Choroid plexus epithelial cell (primary cell): ENCODE measurements around the gene XRRA1.

Experiments
- DNase-seq: peaks from one replicate; pipeline ENCODE4 v3.0.0-alpha.2; 2010; ENCODE audit warnings: low read depth
- H3K4me3 ChIP-seq: 2 replicates; pipeline ENCODE4 v1.5.1; 2011; ENCODE audit warnings: low read depth, mild to moderate bottlenecking, control low read depth, low read length, moderate library complexity
- TF ChIP-seq, protein P1 (sequence below): conservative IDR thresholded peaks from 2 replicates; pipeline ENCODE4 v1.5.1; 2011; ENCODE audit warnings: low read depth, mild to moderate bottlenecking, control low read depth, inconsistent platforms, low read length, moderate library complexity

The XRRA1 gene

GRCh38 chr11:74949753-74950137 is 854 bp upstream of the XRRA1 start:
- H3K4me3 ChIP-seq, result peak overlapping the region; percentile 96

DNA sequence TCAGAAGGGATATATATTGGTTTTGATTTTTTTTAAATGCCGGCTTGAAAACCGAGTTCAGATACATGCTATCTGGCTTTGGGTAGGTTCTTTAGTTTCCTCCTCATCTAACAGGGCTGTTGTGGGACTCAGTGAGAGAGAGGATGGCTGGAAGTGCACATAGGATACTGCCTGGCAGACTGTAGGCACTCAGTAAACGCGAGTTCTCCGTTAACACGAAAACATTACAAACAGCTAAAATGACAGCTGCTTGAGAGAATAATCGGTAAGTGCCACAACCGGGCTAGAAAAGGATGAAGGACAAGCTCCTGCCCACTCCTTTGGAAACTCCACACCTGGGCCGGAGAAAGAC is 369 bp downstream of the XRRA1 start:
- peak overlapping the region; percentile 96 for H3K4me3 ChIP-seq
- peak; percentile 44 for DNase-seq
- TF ChIP-seq, protein P1, sequence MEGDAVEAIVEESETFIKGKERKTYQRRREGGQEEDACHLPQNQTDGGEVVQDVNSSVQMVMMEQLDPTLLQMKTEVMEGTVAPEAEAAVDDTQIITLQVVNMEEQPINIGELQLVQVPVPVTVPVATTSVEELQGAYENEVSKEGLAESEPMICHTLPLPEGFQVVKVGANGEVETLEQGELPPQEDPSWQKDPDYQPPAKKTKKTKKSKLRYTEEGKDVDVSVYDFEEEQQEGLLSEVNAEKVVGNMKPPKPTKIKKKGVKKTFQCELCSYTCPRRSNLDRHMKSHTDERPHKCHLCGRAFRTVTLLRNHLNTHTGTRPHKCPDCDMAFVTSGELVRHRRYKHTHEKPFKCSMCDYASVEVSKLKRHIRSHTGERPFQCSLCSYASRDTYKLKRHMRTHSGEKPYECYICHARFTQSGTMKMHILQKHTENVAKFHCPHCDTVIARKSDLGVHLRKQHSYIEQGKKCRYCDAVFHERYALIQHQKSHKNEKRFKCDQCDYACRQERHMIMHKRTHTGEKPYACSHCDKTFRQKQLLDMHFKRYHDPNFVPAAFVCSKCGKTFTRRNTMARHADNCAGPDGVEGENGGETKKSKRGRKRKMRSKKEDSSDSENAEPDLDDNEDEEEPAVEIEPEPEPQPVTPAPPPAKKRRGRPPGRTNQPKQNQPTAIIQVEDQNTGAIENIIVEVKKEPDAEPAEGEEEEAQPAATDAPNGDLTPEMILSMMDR, result no peak

More at GRCh38 chr11:74949753-74950137, 854 bp upstream of the XRRA1 start:
- TF ChIP-seq, protein P1, result no peak
- peak; percentile 23 for DNase-seq

- no peak for DNase-seq
These were observed 6.7 kb downstream of the XRRA1 start for GRCh38 chr11:74942073-74942759.

GRCh38 chr11:74941492-74941891 is 7.4 kb downstream of the XRRA1 start:
- H3K4me3 ChIP-seq, result no peak overlapping the region
- TF ChIP-seq, protein P1, result no peak
- DNase-seq, result peak; percentile 13

More at GRCh38 chr11:74942073-74942759, 6.7 kb downstream of the XRRA1 start:
- no peak overlapping the region for H3K4me3 ChIP-seq
- TF ChIP-seq, protein P1, result no peak

DNA sequence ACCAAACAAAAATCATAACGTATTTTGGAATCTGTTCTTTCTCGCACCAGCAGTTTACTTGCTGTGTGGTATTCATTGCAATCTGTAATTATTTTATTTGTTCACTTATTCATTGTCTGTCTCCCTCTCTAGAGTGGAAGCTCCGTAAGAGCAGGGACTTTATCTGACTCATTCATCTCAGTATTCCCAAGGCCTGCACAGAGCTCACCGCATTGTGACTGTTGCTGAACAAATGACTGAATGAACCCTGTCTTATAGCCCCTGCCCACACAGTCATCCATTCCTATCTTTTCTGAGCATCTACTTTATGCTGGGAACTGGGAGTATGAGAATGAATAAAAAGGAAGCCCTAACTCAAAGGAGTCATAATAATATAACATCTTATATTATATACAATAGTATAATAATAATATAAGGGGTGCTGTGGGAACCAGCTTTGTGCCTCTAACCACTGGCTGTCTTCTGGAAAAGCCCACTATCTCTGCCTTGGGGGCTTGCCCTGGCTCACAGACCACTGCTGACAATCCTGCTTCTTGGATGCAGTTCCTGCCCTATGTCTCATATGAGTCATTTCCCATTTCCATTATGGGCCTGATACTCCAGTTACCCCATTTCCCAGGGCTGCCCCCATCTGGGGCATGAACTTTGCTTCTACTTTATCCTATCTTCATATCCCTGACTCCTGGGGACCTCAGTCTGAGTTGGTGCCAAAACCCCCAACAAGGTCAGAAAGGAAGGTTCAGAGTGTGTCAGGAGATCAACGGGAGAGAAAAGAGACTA is 11.0 kb downstream of the XRRA1 start:
- H3K4me3 ChIP-seq, result no peak overlapping the region
- TF ChIP-seq, protein P1, result no peak
- peak; percentile 26 for DNase-seq

DNA sequence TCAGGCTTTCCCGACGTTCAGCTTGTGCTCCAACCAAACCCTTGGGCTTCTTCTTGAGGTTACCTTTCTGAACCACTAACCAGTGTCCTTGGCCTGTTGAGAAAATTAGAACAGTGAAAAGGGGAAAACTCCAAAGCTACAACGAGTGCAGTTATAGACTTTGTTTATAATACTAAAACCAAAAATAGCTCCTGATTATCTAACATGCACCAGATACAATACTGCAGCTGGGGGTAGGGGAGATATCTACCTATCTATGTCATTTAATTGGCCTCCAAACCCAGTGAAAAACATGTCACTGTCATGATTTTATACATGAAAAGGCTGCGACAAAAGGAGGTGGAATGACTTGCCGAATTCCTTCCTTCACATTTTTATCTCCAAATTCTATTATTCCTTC is 11.9 kb downstream of the XRRA1 start:
- no peak overlapping the region for H3K4me3 ChIP-seq
- TF ChIP-seq, protein P1, result no peak
- DNase-seq, result no peak
